Measurements from ENCODE around the gene COX18.

DNA sequence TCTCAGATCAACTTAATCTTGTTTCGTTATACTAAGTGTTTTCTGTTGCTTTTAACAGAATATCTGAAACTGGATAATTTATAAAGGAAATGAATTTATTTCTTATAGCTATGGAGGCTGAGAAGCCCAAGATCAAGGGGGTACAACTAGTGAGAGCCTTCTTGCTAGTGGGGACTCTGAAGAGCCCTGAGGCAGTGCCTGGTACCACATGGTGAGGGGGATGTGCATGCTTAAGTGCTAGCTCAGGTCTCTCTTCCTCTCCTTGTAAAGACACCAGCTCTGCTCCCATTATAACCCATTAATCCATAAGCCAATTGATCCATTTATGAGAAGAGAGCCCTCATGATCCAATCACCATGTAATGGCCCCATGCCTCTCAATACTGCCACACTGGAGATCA lies 17.9 kb downstream of the COX18 start:
- TF ChIP-seq, protein P1, sequence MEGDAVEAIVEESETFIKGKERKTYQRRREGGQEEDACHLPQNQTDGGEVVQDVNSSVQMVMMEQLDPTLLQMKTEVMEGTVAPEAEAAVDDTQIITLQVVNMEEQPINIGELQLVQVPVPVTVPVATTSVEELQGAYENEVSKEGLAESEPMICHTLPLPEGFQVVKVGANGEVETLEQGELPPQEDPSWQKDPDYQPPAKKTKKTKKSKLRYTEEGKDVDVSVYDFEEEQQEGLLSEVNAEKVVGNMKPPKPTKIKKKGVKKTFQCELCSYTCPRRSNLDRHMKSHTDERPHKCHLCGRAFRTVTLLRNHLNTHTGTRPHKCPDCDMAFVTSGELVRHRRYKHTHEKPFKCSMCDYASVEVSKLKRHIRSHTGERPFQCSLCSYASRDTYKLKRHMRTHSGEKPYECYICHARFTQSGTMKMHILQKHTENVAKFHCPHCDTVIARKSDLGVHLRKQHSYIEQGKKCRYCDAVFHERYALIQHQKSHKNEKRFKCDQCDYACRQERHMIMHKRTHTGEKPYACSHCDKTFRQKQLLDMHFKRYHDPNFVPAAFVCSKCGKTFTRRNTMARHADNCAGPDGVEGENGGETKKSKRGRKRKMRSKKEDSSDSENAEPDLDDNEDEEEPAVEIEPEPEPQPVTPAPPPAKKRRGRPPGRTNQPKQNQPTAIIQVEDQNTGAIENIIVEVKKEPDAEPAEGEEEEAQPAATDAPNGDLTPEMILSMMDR (optimal IDR thresholded peaks at IDR 0.05 in 1 of 3, IDR thresholded peaks at IDR 0.05 in 1 of 3, conservative IDR thresholded peaks at IDR 0.05 in 1 of 3; ENCODE audit: extremely low read depth in 1 of 3, insufficient read depth in 2 of 3, low read length in 3 of 3) = no peak
- TF ChIP-seq EZH2 (IDR thresholded peaks at IDR 0.05; ENCODE audit: low read length) = no peak

Data from keratinocyte (primary cell).